Measurements from ENCODE around the gene GAS2L2. TPM values are rescaled to one million over a fixed set of nuclear protein-coding genes. Genes with fewer than 3 reads are reported as not detected.

GAS2L2 gene
- total RNA-seq = under 1 TPM in 2 of 4 donors, not detected in 2; 0.15 to 0.75 TPM

- DNase-seq = no peak
- in situ Hi-C loops (cut with MboI; ENCODE audit: low sequenced_read_pairs in 4 of 4) (loop anchor here in 2 of 4 donors (5.0 to 10.0 kb wide), 2 partner anchors 52 to 146 kb away; partner anchors contain the start of gene TAF15 (in 1 of the 2)), intact Hi-C loops (cut with DNase I; ENCODE audit: low total_unique reads) (no loop called here)
- Histone ChIP-seq H3K9me3 (no peaks in the 10 kb centered on the region), H3K36me3 (no peaks in the 10 kb centered on the region), H3K27me3 (peaks cover 11 to 19% (median 14%) of the 10 kb centered on the region in 3 donors), H3K27ac (peak within 1 kb of the TSS in 1 of 4 donors; percentile 39), H3K4me3 (no peak within 1 kb of the TSS), H3K4me1 (peaks cover 4 to 6% of the 10 kb centered on the region in 2 donors)
- TF ChIP-seq POLR2A (IDR thresholded peaks at IDR 0.05) (no peak), CTCF (IDR thresholded peaks at IDR 0.05 in 4 of 5, conservative IDR thresholded peaks at IDR 0.05 in 1 of 5) (no peak)
- no peak for ATAC-seq
Measured at GRCh38 chr17:35752945-35753764, at the start of gene GAS2L2. Gene GAS2L2, minus strand, starts transcription at chr17:35753239. Its CDS starts 389 bp downstream, at chr17:35752850.

GRCh38 chr17:35801583-35802224 lies 48.7 kb upstream of the GAS2L2 start:
- H3K36me3 ChIP-seq = no peaks in the 10 kb centered on the region
- DNase-seq = peak; percentile 17 to 33
- ATAC-seq = peak; percentile 39 to 49
- H3K27me3 ChIP-seq = peaks cover 0 to 1% (median 0%) of the 10 kb centered on the region in 3 donors
- peak overlapping the region in 1 of 4 donors; percentile 46 for H3K27ac ChIP-seq
- TF ChIP-seq CTCF (IDR thresholded peaks at IDR 0.05 in 4 of 5, conservative IDR thresholded peaks at IDR 0.05 in 1 of 5) (no peak), POLR2A (IDR thresholded peaks at IDR 0.05) (no peak)
- H3K9me3 ChIP-seq = no peaks in the 10 kb centered on the region
- in situ Hi-C loops (cut with MboI; ENCODE audit: low sequenced_read_pairs in 4 of 4) (loop anchor here in 2 of 4 donors (5.0 to 10.0 kb wide), 2 partner anchors 34 to 47 kb away; partner anchors contain the start of gene GAS2L2 (in 1 of the 2)), intact Hi-C loops (cut with DNase I; ENCODE audit: low total_unique reads) (loop anchor here (10.0 kb wide), 1 partner anchor 683 kb away; the partner anchor contains the start of gene ZNHIT3)
- H3K4me3 ChIP-seq = no peak overlapping the region
- H3K4me1 ChIP-seq = peaks cover 3 to 19% of the 10 kb centered on the region in 2 donors

GRCh38 chr17:35799942-35800341 lies 46.9 kb upstream of the GAS2L2 start:
- ATAC-seq = no peak
- peak in 1 of 2 donors; percentile 42 for DNase-seq
- peak overlapping the region in 2 of 4 donors; percentile 1 to 35 for H3K27ac ChIP-seq
- H3K4me3 ChIP-seq = no peak overlapping the region
- TF ChIP-seq CTCF (IDR thresholded peaks at IDR 0.05 in 4 of 5, conservative IDR thresholded peaks at IDR 0.05 in 1 of 5) (no peak), POLR2A (IDR thresholded peaks at IDR 0.05) (no peak)
- in situ Hi-C loops (cut with MboI; ENCODE audit: low sequenced_read_pairs in 4 of 4) (loop anchor here in 2 of 4 donors (5.0 to 10.0 kb wide), 2 partner anchors 33 to 45 kb away; partner anchors contain the start of gene GAS2L2 (in 1 of the 2)), intact Hi-C loops (cut with DNase I; ENCODE audit: low total_unique reads) (loop anchor here (10.0 kb wide), 1 partner anchor 685 kb away; the partner anchor contains the start of gene ZNHIT3)
- H3K36me3 ChIP-seq = no peaks in the 10 kb centered on the region
- H3K9me3 ChIP-seq = no peaks in the 10 kb centered on the region
- peaks cover 6 to 15% (median 15%) of the 10 kb centered on the region in 3 donors for H3K27me3 ChIP-seq
- peaks cover 7 to 23% of the 10 kb centered on the region in 2 donors for H3K4me1 ChIP-seq

GRCh38 chr17:35797918-35798317 lies 44.9 kb upstream of the GAS2L2 start:
- peaks cover 7 to 28% of the 10 kb centered on the region in 2 donors for H3K4me1 ChIP-seq
- no peak overlapping the region for H3K4me3 ChIP-seq
- ATAC-seq (no peak), DNase-seq (no peak)
- H3K27me3 ChIP-seq = peaks cover 26 to 34% (median 29%) of the 10 kb centered on the region in 3 donors
- in situ Hi-C loops (cut with MboI; ENCODE audit: low sequenced_read_pairs in 4 of 4) = no loop called here
- TF ChIP-seq CTCF (IDR thresholded peaks at IDR 0.05 in 4 of 5, conservative IDR thresholded peaks at IDR 0.05 in 1 of 5) (no peak), POLR2A (IDR thresholded peaks at IDR 0.05) (no peak)
- H3K27ac ChIP-seq = no peak overlapping the region
- intact Hi-C loops (cut with DNase I; ENCODE audit: low total_unique reads) = no loop called here
- H3K9me3 ChIP-seq = no peaks in the 10 kb centered on the region
- no peaks in the 10 kb centered on the region for H3K36me3 ChIP-seq
